Left kidney (tissue), 2 donors: ENCODE results near the gene TLR4. TPM values are rescaled to one million over a fixed set of nuclear protein-coding genes. Genes with fewer than 3 reads are reported as not detected.

Experiments used
- DNase-seq: peaks from one replicate; pipeline ENCODE4 v3.0.0-alpha.2; 2013
- polyA plus RNA-seq: library from polyadenylated mRNA; unstranded; fragments of 120-200 nt; gene quantifications from one replicate; pipeline ENCODE4 v1.2.1, GENCODE V29; 2013; ENCODE audit not compliant: insufficient read length

TLR4 gene
- polyA plus RNA-seq, 1 donor = 9.4 TPM

DNA sequence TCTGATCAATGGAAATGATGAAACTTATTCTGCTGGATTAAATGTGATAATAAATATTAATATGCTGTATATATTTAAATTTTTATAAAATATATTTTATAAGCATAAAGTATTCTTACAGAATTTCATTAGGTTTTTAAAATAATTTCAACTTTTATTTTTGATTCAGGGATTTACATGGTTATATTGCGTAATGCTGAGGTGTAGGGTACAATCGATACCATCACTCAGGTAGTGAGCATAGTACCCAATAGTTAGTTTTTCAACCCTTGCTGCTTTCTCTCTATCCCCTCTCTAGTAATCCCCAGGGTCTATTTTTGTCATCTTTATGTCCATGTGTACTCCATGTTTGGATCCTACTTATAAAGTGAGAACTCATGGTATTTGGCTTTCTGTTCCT, 5.7 kb downstream of the TLR4 start:
- DNase-seq = no peak

DNA sequence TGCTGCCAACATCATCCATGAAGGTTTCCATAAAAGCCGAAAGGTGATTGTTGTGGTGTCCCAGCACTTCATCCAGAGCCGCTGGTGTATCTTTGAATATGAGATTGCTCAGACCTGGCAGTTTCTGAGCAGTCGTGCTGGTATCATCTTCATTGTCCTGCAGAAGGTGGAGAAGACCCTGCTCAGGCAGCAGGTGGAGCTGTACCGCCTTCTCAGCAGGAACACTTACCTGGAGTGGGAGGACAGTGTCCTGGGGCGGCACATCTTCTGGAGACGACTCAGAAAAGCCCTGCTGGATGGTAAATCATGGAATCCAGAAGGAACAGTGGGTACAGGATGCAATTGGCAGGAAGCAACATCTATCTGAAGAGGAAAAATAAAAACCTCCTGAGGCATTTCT, 10.1 kb downstream of the TLR4 start:
- DNase-seq = no peak

DNA sequence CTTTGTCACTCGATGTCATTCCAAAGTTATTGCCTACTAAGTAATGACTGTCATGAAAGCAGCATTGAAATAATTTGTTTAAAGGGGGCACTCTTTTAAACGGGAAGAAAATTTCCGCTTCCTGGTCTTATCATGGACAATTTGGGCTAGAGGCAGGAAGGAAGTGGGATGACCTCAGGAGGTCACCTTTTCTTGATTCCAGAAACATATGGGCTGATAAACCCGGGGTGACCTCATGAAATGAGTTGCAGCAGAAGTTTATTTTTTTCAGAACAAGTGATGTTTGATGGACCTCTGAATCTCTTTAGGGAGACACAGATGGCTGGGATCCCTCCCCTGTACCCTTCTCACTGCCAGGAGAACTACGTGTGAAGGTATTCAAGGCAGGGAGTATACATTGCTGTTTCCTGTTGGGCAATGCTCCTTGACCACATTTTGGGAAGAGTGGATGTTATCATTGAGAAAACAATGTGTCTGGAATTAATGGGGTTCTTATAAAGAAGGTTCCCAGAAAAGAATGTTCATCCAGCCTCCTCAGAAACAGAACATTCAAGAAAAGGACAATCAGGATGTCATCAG, 11.3 kb downstream of the TLR4 start:
- no peak for DNase-seq

DNA sequence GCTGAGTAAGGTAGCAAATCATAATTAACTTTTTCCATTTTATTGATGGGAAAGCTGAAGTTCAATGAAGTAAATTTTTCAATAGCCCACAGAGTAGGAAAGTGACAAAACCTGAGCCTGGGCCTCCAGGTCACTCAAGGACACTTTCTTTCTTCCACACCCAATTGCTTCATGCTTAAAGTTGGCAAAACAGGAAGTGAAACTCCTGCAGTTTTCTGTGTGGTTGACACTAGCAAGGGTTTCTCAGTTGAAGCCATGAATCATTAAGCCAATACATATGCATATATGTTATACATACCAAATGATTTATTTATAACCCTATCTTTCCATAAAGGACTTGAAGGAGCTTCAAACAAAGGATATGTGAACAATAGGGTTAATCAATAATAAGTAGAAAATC, 13.9 kb downstream of the TLR4 start:
- no peak for DNase-seq

DNA sequence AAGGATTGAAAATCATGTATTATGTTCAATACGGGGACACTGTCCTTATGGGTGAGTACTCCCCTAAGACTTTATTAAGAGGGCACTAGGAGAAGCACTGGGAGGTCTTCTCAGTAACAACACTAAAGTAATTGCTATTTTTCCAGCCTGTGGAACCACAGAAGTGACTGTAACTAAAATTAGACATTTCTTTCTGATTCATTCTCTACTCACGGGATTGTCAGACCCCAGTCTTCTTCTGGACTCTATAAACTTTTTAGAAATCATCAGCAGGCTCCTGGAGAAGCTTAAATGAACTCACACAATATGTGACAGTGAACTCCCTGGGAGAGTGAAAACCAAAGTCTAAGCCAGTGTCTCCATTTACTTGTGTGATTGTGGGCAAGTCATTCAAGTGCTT, 14.5 kb downstream of the TLR4 start:
- no peak for DNase-seq

DNA sequence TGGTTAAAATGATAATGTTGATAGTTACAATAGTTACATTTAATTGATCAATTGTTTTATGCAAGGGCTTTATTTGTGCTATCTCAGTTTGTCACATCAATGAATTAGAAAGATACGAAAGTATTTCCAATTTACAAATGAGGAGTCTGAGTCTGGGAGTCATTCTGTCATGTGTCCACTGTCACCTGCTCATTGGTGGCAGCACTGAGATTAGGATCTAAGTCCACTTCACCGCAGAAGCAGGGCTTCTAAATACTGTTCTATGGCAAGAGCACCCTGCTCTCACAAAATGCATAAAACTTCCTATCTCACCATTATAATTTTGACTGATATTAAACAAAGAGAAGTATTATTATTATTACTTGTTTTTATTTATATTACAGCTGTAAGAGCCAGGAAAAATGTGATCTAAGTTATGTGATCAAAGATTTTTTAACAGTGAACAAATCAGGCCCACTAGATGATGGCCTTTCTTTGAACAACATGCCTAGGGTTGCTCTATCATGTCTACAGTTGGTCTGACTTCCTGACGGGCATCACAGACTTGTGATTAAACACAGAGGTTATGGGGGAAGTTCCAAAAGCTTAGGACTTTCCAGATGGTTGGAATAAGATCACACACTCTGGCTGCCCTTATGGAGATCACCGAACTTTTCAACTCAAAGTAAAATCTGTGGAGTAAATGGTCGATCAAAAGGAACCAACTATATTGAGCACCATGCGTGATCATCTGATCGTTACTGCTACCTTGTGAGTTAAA, 15.1 kb downstream of the TLR4 start:
- no peak for DNase-seq

DNA sequence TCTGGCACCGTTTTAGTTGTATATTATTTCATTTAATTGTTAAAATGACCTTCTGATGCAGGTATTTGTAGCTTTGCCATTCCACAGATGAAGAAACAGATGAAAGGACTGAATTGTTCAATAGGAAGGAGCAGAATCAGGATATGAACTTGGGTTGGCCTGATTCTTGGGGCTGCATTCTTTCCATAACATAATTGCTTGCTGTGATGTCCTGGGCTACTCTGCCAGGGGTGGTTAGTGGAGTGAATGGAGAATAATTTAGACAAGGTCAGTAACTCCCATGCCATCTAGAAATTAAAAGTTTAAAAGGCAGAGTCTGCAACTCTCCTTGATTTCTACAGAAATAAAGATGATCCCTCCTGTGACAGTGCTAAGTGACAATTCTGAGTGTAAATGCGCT, 15.9 kb downstream of the TLR4 start:
- DNase-seq = no peak

DNA sequence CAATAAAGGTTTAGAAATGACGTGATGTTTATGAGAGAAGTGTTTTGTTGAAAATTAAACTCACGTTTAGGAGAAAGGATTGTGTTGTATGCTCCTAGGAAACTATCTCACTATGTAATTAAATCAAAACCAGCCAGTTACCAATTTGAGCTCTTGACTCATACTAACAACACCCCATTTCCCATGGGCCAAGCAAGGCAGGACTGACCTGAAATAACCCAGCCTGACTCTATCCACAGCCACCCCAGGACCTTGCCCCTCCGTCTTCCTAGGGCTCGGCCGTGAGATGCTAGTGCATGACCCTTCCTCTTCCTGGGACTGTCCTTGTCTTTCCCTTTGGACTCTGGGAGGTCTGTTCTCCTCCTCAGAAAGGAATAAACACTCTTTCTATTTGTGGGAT, 16.4 kb downstream of the TLR4 start:
- no peak for DNase-seq

DNA sequence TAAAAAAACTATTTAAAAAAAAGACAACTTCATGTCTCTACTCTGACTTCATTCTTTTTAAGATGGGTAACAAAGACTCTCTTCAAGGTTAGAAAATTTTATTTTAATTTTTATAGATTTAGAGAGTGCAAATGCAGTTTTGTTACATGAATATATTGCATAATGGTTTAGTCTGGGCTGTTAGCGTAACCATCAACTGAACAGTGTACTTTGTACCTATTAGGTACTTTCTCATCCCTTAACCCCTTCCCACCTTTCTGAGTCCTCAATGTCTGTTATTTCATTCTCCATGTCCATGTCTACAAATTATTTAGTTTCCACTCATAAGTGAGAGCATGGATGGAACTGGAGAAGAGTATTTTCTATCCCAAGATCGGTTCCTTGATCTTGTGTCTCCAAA, 16.8 kb downstream of the TLR4 start:
- DNase-seq = no peak

DNA sequence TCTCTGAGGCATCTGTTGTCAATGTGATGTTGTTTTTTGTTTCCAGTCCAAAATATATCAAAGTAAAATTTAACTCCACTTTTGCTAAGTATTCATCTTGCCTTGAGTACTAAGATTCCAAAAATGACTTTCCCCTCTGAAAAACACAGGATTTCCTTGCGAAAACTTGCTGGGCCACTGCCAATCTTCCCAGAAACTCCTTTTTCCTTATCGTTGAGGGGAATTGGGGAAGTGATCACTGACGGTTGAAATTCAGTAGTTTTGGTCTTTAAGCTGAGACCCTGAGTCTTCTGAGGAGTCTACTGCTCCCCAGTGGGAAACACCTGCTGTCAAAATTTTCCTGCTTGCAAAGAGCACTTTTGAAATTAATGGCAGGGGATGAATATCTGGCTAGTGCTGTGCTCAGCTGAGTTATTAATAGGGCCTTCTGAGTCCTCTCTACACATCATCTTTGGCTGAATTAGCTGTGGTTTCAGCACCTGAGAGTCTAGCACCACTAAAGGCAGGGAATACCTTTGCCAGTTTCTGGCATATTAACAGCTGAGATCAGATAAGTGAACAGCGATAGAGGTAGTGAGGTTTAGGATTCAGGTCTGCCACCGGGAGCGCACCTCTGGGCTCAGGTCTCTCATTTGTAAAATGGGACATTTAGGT, 18.0 kb downstream of the TLR4 start:
- no peak for DNase-seq

DNA sequence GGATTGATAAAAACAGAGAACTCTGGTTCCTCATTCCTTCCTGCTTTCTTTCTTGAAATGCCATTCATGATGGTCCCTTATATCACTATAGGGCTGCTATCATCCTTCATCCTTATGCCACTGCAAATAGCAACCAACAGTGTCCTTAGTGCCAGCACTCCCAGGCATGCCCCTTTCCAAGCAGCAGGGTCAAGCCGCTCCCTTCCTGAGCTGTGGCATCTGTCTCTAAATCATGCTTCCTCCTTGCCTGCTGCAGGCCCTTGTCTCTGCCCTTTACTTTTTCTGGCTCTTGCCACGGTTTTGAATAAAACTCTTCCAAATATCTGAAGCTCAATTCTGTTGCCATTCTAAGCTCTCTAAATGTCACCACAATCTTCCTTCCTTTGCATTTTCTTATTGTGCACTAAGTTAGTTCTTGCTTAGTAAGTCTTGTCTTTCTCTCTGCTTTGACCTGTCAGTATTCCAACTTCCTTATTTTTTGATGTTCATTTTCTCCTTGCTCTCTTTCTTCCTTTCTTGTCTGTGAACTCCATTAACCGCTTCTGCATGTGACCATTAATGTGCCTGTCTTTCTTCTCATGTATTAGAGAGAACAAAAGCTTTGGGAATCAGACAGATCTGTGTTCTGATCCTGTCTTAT, 19.9 kb downstream of the TLR4 start:
- DNase-seq = no peak

DNA sequence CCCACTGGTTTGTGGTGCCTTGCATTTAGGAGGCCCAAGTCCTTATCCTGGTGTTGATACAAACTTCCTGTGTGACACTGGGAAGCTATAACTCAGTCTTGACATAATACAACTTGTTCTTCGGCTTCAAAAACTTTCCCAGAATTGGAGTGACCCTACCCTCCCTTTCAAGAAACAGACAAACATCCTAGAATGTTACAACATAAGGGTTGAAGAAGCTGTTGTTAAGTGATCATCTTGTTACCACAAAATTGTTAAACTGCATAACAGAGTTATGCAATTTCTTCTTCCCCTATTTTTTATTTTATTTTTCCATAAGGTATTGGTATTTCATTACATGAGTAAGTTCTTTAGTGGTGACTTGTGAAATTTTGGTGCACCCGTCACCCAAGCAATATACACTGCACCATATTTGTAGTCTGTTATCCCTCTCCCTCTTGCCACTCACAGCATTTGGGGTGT, 21.3 kb downstream of the TLR4 start:
- no peak for DNase-seq

DNA sequence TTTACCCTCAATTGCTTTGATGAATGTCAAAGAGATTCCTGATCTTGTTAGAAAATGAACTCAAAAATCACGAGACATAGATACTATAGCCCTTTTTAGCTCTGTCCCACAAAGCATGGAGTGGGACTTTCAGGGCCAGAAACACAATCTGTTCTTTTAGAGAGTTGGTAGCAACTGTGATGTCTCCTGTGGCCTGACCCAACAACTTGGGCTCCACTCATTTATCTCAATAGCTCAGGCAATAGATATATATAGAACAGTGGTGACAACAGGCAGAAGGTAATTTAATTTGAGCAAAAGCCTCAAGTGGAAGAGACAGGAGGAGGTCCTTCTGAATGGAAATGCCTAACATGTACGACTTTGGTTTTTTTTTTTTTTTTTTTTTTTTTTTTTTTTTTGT, 25.2 kb downstream of the TLR4 start:
- DNase-seq = no peak

DNA sequence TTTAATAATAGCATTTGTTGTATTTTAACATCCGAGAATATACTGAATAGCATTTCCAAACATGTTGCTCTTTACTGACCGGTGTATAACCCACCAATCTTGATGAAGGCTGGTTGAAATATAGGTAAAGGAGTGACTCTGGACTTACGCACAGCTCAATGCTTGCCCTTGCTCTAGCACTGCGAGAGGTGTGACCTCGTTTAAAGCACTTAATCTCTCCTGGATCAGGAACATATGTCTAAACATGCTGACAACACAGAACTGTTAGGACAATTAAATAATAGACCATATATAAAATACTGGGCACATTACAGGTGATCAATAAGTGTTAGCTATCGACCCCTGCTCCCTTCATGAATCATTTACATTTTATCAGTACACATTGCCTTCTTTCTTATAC, 28.3 kb downstream of the TLR4 start:
- DNase-seq = no peak

DNA sequence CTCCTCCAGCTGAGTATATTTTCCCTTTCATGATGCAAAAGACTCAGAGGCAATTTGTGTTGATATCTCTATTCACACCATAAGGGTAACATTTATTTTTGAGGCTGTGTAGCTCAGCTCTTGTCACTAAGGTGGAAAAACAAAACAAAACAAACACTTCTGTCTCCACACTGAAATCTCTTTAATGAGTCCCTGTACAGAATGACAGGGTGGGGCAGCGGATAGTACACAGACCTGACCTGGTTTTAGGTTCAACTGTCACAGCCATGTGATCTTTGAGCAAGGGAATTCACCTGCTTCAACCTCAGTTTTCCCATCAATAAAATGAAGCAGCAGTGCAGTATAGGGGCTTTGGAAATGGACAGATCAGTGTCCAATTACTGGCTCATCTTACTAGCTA, 29.3 kb downstream of the TLR4 start:
- DNase-seq = no peak

DNA sequence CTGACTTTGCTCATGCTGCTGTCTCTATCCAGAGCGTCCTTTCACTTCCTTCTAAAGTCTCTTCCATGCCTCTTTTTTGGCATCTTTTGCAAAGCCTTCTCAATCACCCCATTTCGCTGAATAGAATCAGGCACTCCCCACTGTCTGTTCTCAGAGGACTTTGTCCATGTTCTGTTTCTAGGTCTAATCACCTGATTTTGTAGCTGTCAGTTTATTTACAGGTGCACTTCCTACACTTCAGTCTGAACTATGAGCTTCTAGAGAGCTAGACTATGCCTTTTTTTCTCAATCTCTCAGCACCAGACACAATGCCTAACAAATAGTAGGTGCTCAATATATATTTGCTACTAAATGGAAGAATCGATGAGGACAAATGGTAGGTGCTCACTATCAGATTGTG, 29.9 kb downstream of the TLR4 start:
- DNase-seq = no peak

DNA sequence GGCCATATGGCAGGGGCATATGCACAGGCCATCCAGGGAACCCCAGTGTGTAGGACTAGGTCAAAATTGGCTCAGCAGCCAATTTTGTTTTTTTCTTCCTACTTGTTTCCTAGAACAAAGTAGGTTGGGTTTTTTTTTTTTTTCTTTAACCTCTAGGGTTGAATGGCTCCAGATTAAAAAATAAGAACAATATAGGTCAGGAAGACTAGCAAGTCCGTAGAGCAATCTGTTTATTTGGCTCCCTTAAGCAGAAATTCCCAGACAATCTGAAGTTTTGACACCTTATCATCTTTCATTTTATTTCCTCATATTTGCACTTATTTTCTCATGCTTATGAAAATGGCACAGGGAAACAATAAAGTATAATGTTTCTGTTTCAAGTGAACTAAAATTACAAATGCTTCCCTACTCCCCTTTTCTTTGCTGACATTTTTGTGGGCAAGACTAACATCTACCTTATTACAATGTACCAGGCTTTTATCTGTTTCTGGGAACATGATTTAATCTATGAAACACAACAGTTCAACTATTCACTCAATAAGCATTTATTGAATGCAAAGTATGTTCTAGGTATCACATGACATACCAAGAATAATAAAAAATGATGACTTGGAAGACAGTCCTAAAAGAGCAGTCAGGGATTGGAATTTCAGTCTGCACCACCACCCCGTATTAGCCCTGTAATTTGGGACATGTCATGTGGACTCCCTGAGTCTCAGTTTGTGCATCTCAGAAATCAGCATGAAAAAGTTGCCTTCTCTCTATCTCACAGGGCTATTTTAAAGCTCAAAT, 30.5 kb downstream of the TLR4 start:
- no peak for DNase-seq

DNA sequence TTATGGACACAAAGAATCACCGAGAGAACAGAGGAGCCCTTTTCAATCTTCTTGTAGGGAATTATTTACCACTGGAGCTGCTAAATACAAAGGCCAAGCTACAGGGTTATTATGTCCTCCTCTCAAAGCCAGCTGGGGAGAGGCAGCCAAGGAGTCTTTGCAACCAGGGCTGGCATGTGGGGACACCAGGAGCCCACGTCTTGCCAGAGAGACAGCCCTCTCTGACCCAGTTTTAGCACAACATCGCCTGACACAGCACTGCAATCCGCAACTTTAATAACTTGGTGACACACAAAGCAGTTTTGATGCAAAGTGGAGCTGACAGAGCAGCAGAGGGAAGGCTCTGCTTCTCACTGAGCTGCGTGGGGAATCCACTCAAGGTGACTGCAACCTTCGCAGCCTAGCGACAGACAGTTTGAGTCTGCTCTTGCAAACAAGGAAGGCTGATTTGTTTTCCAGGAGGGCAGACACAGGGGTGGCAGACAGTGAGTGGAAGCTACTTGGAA, 33.6 kb downstream of the TLR4 start:
- no peak for DNase-seq

DNA sequence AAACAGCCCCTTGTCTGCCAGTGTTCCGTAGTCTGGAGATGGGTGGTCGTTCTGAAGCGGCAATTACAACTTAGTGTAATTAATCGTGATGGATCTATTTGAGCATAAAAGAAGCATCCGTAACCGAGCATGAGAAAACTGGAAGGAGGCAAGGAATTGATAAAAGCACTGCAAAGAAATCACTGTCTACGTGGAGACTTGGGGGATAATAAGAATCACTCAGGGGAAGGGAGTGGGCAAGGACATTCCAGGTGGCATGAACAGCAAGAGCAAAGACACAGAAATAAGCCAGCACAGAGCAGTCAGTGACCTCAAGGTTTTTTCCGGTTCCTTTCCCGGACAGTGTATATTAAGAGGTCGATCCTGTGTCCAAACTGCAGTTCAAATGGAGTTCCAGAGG, 35.0 kb downstream of the TLR4 start:
- DNase-seq = no peak

DNA sequence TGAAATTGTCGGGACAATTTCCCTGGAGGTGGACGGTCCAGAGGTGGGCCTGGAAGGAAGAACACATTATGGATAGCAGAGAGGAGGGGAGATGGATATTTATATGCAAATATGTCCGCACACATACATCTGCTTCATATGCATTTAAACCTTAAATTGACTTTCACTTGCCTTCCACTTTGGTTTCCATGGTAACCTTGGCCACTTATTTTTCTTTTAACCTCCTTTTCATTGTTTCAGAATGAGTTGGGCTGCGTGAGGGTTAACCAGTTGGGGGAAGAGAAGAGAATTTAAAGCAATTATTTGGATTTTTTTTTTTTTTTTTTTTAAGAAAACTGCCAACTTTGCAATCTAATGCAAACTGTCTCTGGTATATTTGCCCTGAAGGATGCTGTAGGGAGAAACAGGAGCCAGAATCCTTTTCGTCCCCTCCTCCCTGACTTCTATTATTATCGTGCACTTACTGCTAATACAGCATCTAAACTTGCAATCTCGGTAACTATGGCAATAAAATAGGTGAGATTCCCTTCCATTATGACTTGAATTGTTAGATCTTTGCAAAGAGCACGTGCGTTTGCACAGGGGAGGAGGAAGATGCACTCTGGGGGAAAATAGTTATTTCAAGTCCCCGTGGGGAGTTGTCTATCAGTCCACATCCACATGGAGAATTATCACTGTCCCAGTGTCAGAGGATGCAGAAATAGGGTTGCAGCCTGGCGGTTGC, 35.6 kb downstream of the TLR4 start:
- DNase-seq = no peak

DNA sequence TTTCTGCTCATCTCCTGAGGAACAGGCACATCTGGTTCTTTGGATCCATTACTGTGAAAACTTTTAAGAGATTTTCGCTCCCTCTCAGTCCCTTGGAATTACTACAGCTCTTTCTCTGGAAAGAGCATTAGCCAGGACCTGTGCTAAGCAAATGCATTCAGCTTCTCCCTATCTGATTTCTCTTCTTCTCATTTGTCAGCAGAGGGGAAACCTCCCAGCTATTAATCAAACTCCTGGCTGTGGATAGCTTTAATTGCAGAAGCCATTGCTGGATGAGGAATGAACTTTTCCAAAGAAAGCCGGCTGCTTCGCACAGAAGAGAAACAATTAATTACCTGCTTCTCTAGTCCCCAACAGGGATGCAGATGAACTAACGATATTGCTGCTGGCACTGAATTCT, 37.9 kb downstream of the TLR4 start:
- peak; percentile 55 for DNase-seq
